M059J (cell line): ENCODE data around the gene GPR146. TPM values are rescaled to one million over a fixed set of nuclear protein-coding genes. Genes with fewer than 3 reads are reported as not detected.

Source experiments
- DNase-seq: peaks from one replicate; pipeline ENCODE4 v3.0.0-alpha.2; 2012; ENCODE audit warnings: low read depth
- total RNA-seq: library from RNA; depleted of rRNA; stranded (reverse); fragments of >200 nt; shearing (Covaris generic); gene quantifications from 2 replicates; pipeline ENCODE4 v1.2.3, GENCODE V29; 2014

The GPR146 gene
- total RNA-seq, 1 experiment from 2014 or later = 4.9 TPM

DNA sequence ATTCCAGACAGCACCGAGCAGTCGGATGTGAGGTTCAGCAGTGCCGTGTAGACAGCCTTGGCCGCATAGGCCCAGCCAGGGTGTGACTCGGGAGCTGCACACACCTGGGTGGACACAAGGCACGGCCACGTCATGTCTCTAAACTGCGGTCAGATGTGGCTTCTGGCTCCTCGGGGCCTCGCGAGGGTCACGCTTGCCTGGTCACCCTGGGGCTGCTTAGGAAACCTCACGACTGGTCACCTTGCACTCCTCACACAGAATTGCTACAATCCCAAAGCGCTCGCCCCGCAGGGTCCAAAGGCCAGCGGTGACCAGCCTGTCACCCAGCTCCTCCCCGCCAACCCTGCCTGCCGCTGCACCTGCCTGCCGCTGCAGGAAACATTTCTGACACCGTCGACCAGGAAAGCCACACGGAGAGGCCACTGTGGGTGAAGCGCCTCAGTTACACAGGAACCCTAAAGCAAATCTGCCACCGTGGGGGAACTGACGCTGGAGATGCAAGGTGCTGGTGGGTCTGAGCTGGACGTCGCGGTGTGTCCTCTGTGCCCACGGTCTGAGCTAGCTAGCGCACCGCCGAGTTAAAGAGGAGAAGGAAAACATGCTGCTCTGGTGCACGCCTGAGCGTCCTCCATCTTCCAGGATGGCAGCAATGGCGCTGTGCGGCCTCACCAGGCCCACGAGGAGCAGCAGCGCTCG lies 48.6 kb downstream of the GPR146 start:
- DNase-seq = no peak

DNA sequence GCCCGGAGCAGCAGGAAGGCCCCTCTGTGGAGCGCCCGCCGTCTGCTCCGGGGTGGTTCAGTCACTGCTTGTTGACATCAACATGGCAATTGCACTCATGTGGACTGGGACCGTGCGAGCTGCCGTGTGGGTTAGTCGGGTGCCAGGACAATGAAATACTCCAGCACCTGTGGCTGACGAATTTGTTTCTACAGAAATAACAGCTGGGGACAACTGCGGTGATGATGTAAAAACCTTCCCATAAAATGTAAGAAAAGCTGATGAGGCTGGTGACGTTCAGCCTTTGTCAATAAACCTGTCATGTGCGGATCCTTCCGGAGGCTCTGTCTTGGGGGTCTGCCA lies 49.1 kb downstream of the GPR146 start:
- DNase-seq = no peak

DNA sequence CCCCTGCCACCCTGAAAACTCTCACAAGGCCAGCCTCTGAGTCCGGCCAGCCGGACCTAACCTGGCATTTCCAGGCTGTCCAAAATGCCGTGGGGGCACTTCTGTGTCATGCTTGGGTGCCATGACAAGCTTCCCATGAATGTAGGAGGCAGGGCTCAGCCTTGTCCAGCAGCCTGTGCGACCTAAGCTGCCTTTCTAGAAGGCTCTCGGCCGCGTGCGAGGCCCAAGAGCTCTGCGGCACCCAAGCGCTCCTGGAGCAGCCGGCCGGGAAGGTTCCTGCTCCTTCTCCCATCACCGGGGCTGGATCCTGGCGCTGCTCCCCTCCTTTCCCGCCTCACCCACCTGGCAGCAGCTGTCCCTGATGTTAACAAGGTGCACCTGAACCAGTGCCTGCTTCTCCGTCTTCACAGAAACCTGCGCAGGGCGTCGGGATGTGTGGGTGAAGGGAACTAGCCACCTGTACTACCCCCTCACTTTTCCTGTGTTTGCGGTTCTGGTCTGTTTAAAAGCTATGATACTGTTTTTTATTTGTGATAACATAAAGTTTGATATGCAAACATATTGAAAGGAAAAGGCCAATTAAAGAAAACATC lies 49.7 kb downstream of the GPR146 start:
- DNase-seq = no peak

DNA sequence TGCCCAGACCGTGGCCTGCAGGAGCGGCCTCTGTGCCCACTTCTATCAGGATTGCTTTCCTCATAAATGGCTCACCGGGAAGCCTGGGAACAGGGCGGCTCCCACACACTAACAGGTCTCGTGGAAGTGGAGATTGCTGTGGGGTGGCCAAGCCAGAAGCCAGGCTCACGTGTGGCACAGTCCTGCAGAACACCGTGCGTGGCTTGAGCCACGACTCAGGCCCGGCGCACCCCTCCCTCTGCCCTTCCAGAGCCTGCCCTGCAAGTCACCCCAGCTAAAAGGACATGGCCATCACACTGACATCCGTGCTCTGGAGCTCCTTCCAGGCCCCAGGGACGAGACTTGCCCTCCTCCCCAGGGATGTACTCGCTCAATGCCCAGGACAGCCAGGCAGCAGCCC lies 50.5 kb downstream of the GPR146 start:
- DNase-seq = no peak

DNA sequence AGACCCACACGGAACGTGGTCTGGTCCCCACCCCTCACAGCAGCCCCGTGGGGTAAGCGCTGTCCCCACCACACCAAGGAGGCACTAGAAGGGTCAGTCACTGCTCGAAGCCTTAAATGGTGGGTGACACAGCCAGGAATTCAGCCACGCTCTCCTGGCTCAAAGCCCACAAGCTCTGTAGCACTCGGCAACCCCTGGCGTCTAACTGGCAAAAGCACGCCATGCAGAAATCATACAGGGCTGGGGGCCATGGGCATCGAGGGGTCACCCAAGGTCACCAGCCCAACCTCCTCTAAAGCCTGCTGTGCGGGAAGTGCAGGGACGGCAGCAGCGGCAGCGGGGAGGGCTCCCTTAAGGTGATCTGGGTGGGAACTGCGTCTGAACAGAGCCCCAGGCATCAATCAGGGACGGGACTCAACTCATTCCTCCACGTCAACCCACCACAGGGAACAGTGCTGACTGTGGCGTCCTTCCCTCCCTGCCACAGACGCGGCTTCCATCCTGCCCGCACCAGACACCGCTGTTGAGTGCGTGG lies 51.3 kb downstream of the GPR146 start:
- no peak for DNase-seq

DNA sequence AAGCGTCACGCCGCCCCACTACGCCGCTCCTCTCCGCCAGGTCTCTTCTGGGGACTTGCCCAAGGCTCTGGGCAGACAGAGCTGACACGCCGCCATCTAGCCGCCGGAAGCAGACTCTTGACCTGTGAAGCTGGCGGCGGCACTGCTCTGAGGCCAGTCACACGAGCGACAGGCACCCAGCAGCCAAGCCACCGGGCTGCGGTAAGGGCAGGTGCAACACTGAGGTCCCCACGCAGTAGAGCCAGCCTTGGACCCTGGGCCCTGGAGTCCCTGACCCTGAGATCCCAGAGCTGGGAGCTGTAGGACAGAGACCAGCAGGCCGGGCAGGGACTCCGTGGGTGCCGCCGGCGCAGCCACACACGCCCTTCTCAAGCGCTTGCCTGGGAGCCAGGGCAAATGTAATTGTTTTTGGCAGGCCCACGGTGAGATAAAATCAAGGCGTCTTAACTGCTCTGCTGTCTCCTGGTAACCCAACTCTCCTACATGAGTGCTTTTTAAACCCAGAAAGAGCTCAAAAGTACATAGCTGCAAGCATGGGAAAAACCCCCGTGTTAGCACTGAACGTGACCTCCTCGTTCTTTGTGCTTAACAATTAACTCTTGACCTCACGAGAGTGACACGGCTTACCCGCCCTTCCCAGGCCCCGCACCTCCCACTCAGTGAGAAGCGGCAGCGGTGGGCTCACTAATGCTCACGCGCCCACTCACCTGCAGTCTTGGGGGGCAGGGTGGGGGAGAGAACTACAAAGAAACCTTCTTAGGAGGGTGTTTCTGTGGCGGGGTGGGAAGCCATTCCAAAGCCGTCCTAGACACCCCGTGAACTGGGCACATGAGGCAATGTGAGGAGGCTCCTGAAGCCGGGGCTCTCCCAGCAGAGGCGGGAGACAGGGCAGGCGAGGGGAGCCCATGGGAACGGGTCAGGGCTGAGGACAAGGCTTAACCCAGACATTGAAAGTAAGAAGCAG lies 52.1 kb downstream of the GPR146 start:
- DNase-seq = no peak

DNA sequence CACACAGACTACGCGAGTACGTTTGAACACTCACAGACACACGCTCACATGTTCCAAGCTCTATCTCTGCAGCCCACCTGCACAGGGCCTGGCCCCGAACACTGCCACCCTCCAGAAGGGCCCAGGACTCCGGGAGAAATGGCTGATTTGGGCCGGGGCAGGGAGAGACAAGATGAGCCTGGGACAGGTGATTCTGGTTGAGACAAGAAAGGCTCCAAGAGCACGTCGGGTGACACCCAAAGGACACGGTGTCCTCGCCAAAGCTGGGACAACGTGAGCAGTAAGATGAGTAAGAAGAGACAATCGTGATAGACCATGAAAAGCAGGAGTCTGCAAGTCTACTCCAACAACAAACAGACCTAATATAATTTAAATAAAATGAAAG lies 52.8 kb downstream of the GPR146 start:
- DNase-seq = no peak

DNA sequence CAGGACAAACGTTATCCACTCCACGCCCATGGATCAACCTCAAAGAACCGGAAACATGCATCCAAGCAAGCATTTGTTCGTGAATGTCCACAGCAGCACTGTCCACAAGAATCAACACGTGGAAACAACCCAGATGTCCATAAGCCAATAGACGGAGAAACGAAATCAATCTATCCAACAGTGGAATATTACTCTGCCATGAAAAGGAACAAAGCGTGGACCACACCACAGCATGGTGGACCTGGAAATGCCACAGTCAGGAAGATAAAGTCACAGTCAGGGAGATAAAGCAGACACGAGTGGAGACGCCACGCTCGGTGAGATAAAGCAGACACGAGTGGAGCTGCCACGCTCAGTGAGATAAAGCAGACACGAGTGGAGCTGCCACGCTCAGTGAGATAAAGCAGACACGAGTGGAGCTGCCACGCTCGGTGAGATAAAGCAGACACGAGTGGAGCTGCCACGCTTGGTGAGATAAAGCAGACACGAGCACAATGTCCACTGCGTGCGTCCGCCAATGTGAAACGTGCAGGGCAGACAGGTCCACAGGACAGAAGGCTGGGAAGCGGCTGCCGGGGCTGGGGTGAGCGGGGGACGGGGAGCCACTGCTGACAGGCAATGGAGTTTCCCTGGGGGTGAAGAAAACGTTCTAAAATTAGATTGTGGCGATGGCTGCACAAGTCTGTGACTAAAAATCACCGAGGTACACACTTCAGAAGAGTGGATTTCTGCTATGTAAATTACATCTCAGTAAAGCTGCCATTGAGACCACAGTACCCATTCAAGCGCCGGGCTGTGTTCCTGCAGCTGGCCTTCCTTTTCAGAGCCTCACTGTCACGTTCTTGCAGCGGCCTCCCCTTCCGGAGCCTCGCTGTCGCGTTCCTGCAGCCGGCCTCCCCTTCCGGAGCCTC lies 54.2 kb downstream of the GPR146 start:
- DNase-seq = no peak

DNA sequence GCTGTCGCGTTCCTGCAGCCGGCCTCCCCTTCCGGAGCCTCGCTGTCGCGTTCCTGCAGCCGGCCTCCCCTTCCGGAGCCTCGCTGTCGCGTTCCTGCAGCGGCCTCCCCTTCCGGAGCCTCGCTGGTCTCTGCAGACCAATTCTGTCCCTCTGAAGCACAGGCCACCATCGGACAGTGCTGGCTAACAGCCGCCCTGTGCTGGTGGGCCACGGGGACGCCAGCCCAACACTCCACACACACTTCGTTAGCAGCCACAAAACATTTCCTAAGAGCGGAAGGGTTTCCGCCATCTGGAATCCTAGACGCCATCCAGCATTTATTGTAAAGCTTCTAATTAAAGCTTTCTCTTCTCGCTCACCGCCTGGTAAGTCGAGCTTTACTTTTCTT lies 54.8 kb downstream of the GPR146 start:
- DNase-seq = no peak

DNA sequence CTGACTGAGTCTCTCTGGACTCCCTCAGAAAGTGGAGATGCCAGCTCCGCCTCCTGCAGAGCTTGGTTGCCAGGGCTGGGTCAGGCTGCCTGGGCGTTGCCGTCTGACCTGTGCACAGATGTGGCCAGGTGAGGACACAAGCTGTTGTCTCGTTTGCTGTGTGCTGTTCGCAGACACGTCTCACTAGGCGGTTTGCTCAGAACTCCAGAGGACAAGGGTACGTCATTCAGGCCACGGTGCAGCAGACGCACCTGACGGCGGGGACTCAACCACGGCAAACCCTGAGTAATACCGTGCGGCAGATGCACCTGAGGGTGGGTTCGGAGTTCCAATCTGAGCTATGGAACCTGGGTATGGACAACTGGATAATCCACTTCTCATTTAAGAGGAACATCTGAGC lies 55.3 kb downstream of the GPR146 start:
- DNase-seq = no peak

DNA sequence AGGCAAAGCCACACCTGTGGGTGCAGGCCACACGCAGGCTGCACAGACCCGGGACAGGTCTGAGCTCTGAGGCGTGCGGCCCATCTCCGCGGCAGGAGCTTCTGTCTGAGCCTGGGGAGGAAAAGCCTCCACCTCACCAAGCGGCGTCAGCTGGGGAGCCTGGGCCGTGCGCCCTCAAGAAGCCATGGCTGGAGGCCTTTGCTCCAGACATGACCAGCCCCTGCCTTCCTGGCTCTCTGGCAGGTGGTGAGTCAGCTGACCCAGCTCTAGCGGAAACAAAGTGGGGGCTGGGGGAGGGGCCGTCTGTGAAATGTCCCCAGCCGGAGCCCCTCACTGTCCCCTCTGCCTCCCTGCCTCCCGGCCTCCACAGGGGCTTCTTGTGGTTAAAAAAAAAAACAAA lies 56.0 kb downstream of the GPR146 start:
- DNase-seq = no peak

DNA sequence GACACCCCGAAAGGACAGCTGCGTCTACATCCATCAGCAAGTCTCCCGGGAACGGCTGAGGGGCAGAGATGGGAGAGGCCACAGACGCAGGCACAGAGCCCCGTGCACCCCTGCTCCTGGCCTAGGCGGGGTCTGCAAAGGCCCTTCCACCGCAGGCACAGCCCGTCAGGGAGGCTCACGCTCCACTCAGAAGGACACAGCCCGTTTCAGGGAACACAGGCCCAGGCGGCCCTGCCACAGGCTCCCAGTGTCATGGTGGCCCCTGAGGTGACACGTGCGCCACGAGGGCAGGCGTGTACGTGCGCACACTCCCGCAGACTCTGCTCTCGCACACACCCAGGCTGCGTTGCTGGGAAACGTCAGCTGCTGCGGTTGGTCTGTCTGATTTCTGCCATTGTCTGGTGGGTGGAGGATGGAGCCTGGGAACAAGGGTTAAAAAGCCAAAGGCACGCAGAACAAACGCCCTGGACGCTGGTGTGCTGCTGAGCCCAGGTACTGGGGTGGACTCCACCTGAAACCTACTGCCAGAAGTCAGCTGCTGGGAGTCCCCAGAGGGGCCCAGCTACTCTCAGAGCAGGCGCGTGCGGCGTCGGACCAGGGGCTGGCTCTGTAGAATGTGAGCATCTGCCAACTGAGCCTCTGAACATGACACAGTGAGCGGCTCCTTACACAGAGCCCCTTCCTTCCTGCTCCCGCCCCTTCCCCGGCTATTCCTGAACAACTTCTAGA lies 56.7 kb downstream of the GPR146 start:
- no peak for DNase-seq

DNA sequence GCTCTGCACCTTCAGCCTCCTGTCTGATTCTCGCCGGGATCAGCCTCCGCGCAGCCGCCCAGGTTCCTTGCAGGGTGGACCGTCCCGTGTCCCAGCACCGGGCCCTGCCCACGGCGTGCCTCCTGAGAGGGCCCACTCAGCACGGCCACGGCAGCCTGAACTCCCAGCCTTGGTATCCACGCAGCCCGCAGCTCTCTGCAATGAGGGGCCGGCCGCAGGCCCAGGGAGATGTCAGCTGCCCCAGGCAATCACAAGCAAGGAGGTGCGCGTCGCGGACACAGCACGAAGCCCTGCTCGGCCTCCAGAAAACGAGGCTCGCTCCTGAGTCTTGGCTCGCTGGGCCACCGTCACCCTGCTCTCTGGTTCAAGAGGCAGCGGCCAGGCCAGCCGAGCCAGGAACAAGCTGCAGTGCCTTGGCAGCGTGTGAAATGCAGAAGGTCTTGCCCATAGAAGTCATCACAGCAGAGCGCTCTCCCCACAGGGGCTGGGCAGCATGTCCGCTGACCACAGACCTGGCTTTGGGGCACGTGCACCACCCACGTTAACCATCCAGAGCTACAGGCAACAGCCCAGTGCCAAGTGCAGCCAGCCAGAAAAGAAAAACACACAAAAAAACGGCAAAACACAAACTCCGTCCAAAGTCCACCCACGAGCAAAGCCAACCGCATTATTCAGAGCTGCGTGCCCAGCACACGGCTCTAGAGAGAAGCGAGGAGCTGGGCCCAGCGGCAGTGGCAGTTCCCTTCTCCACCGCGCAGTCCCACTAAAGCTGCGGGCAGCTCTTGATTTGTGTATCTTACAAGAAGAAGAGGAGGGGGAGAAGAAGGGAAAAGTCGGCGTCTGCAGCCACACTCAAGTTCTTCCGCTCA lies 57.5 kb downstream of the GPR146 start:
- no peak for DNase-seq

DNA sequence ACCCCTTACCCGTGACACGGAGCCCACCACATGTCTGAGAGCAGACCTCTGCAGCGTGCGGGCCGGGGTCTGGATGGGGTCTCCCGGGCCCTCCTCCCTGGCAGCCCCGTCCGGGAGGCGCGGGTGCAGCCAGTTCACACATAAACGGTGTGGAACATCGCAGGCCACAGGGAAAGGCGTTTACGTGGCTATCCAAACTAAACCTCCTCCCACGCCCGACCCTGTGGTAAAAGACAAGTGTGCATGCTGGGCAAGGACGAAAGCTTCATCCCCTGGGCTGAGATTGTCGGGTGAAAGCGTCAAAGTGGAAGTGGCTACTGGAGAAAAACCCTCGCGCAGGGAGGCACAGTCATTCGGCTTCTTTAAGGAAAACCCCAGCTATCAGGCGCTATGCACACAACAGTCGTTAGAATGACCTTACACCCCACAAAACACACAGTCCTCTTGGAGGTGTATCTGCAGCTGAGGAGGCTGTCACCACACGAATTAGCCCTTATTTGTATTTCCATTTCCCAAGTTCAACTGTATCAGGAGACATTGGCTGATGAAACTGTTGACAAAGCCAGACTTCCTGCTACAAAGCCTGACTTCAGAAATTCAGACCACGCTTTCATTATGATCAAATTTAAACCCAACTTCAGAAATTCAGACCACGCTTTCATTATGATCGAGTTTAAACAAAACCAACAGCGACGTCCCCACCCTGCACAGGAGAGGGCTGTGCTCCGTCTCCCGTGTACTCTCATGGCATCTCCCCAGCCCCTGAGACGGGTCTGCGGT lies 58.9 kb downstream of the GPR146 start:
- no peak for DNase-seq

DNA sequence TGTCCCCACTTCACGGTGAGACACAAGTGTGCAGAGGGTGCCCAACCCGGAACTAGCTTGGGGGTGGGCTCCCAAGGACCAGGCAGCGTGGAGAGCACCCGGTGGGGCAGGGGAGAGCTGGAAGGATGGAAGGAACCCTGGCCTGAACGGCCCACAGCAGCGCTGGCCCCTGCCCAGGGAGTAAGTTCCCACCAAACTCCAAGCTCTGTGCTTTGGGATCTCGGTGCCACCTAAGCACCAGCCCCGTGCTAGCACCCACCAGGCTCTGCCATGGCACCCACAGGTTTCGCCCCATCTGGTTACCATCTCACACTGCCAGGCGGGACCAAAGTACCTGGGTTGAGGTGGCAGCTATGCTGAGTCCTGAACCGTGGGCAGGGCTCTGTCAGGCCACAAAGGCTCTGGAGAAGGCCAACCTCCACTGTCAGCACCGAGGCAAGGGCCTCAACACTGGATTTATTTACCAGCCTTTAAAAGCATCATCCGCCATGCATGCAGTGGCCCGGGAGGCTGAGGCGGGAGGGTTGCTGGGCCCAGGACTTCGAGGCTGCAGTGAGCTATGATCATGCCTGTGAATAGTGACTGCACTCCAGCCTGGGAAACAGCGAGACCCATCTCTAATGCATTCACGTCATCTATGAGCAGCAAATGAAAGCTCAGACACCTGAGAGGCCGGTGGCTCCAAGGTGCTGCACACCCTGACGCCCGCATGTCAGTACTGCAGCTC lies 59.6 kb downstream of the GPR146 start:
- no peak for DNase-seq

DNA sequence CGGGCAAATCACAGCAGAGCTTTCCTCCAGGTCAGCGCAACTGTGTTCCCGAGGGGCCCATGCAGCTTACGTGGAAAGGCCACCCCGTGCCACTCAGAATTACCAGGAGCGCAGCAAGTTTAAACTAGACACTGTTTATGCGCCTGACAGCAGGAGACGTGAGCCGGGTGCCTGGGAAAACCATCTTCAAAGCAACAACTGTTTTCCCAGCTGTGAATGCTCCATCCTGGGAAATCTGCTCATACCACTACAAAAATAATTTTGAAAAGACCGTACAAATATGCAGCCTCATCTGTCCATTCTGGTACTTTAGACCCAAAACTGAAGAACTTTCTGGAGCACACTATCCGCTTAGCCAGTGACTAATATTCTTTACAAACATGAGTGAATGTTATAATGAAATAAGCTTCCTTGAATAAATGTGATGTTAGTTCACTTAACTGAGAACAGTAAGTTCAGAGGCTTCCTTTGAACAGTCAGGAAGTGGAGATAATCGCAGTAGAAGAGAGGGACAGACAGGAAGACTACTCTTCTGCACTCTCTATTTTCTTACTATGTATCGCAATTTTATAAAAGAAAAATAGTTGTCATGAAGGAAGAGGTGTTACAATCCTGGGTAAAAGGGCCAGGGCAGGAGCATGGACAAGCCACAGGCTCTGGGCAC lies 60.3 kb downstream of the GPR146 start:
- no peak for DNase-seq

DNA sequence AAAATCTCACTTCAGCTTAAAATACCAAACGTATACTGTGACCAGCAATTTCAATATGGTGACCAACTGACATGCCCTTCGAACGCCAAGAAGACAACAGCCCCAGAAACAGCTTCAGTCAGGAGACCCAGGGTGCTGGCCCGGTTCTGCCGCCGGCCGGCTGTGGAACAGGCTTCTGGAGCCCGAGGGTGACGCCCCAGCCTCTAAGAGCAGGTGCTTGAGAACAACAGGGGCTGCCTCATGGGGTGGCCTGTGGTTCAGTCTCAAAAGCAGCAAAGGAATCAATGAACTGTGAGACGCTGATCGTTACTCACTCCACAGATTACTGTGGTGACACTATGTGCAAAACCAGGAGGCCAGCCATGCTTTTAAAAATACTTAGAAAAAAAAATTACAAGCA lies 60.8 kb downstream of the GPR146 start:
- DNase-seq = no peak
